Stimulated activated CD8-positive, alpha-beta memory T cell treated with anti-CD3 and anti-CD28 coated beads, Interleukin-2, amount 100 ng/mL, for 48 hours (primary cell): ENCODE results near the gene NAA25.
"Not testable (repeated sequence)": the region's sequence is repeated elsewhere in the genome, so short reads cannot be mapped to it uniquely, and the experiment has no call there.

ENCODE experiments used
- DNase-seq, 2 donors: peaks; one replicate each; pipeline ENCODE4 v3.0.0-alpha.2; 2020; ENCODE audit warnings: low read depth in 2 of 2

Gene NAA25

GRCh38 chr12:112009596-112009995 lies 99.0 kb downstream of the NAA25 start:
- not testable (repeated sequence) for DNase-seq

GRCh38 chr12:112008918-112009317 lies 99.7 kb downstream of the NAA25 start:
- DNase-seq: no peak

- no peak for DNase-seq
Measured at GRCh38 chr12:112007945-112008344, 100.6 kb downstream of the NAA25 start.

- DNase-seq: no peak
Measured at GRCh38 chr12:112005419-112006395, 102.9 kb downstream of the NAA25 start.

- no peak for DNase-seq
Measured at GRCh38 chr12:112004041-112004440, 104.5 kb downstream of the NAA25 start.

GRCh38 chr12:112001576-112001975 lies 107.0 kb downstream of the NAA25 start:
- no peak for DNase-seq

- no peak for DNase-seq
Measured at GRCh38 chr12:112000820-112001219, 107.8 kb downstream of the NAA25 start.

GRCh38 chr12:111999129-111999528 lies 109.5 kb downstream of the NAA25 start:
- not testable (repeated sequence) for DNase-seq

GRCh38 chr12:111998015-111998414 lies 110.6 kb downstream of the NAA25 start:
- no peak for DNase-seq

- no peak for DNase-seq
Measured at GRCh38 chr12:111997300-111997699, 111.3 kb downstream of the NAA25 start.

- DNase-seq: no peak
Measured at GRCh38 chr12:111995782-111996480, 112.7 kb downstream of the NAA25 start.

- DNase-seq: not testable (repeated sequence)
Measured at GRCh38 chr12:111994211-111995111, 114.1 kb downstream of the NAA25 start.

GRCh38 chr12:111993292-111994150 lies 115.1 kb downstream of the NAA25 start:
- no peak for DNase-seq

- DNase-seq: no peak
Measured at GRCh38 chr12:111992464-111992863, 116.1 kb downstream of the NAA25 start.

- no peak for DNase-seq
Measured at GRCh38 chr12:111991946-111992345, 116.6 kb downstream of the NAA25 start.

- no peak for DNase-seq
Measured at GRCh38 chr12:111991535-111991934, 117.0 kb downstream of the NAA25 start.

- no peak for DNase-seq
Measured at GRCh38 chr12:111984820-111985219, 123.8 kb downstream of the NAA25 start.

- DNase-seq: no peak
Measured at GRCh38 chr12:111981987-111982386, 126.6 kb downstream of the NAA25 start.

GRCh38 chr12:111980598-111980997 lies 128.0 kb downstream of the NAA25 start:
- no peak for DNase-seq

- no peak for DNase-seq
Measured at GRCh38 chr12:111978545-111978944, 130.0 kb downstream of the NAA25 start.

- no peak for DNase-seq
Measured at GRCh38 chr12:111976860-111977259, 131.7 kb downstream of the NAA25 start.
